WTC11 (cell line): ENCODE data around the gene ZNG1A. TPM values are rescaled to one million over a fixed set of nuclear protein-coding genes. Genes with fewer than 3 reads are reported as not detected.

Experiments used
- ATAC-seq: fragments of 200-7000 bp; cut with Tn5 transposase; 2 replicates; pipeline ENCODE4 v1.10.0; 2021; ENCODE audit warnings: mild to moderate bottlenecking, moderate library complexity
- CTCF ChIA-PET: fragments of 300-600 bp; sonication (Branson Sonifier 250); formaldehyde crosslinking; loops from one replicate; lab custom pipeline; 2021; ENCODE audit warnings: antibody characterized with exemption; lab: Charles Lee
- POLR2A ChIA-PET: fragments of 350-600 bp; sonication (Branson Sonifier 250); formaldehyde crosslinking; loops from one replicate; lab custom pipeline; 2021; ENCODE audit warnings: antibody characterized with exemption; lab: Charles Lee
- DNase-seq: peaks from one replicate; pipeline ENCODE4 v3.0.0; 2021; ENCODE audit warnings: low spot score
- H3K27ac Mint-ChIP-seq: 2 replicates; pipeline ENCODE4 v1.8.0; 2021; ENCODE audit warnings: mixed read lengths
- H3K27me3 Mint-ChIP-seq: 2 replicates; pipeline ENCODE4 v1.8.0; 2021; ENCODE audit warnings: low read depth, mild to moderate bottlenecking, moderate library complexity, mixed read lengths
- H3K36me3 Mint-ChIP-seq: 2 replicates; pipeline ENCODE4 v1.8.0; 2021; ENCODE audit warnings: mixed read lengths
- H3K4me1 Mint-ChIP-seq: 2 replicates; pipeline ENCODE4 v1.8.0; 2022; ENCODE audit warnings: mixed read lengths
- H3K4me3 Mint-ChIP-seq: 2 replicates; pipeline ENCODE4 v1.8.0; 2021; ENCODE audit warnings: mild to moderate bottlenecking, moderate library complexity, mixed read lengths
- H3K9me3 Mint-ChIP-seq: 2 replicates; pipeline ENCODE4 v1.8.0; 2021; ENCODE audit warnings: mixed read lengths
- GABPB1 ChIP-seq: sonication (generic); formaldehyde crosslinking; IDR thresholded peaks from 2 replicates; pipeline ENCODE4 v1.8.1; 2023; ENCODE audit warnings: mild to moderate bottlenecking, missing genetic modification reagents
- MYBL2 ChIP-seq: sonication (generic); formaldehyde crosslinking; IDR thresholded peaks from 2 replicates; pipeline ENCODE4 v1.8.1; 2023; ENCODE audit warnings: mild to moderate bottlenecking, moderate library complexity, missing genetic modification reagents
- NFE2L1 ChIP-seq: sonication (generic); formaldehyde crosslinking; IDR thresholded peaks from 2 replicates; pipeline ENCODE4 v1.8.1; 2023; ENCODE audit warnings: missing genetic modification reagents
- NR3C1 ChIP-seq: sonication (generic); formaldehyde crosslinking; conservative IDR thresholded peaks from 2 replicates; pipeline ENCODE4 v1.8.1; 2023; ENCODE audit warnings: low read depth, mild to moderate bottlenecking, missing genetic modification reagents
- OVOL2 ChIP-seq: fragments of 250-450 bp; sonication (Bioruptor Pico); IDR thresholded peaks from 2 replicates; pipeline ENCODE4 v1.9.0; 2021; ENCODE audit warnings: mild to moderate bottlenecking, borderline replicate concordance
- PRDM15 ChIP-seq: sonication (generic); formaldehyde crosslinking; IDR thresholded peaks from 2 replicates; pipeline ENCODE4 v1.8.0; 2022; ENCODE audit warnings: missing genetic modification reagents
- PRRX2 ChIP-seq: fragments of 250-450 bp; sonication (Bioruptor Pico); IDR thresholded peaks from 2 replicates; pipeline ENCODE4 v1.8.0; 2021; ENCODE audit warnings: mild to moderate bottlenecking
- RELA ChIP-seq: sonication (generic); formaldehyde crosslinking; IDR thresholded peaks from 2 replicates; pipeline ENCODE4 v1.8.1; 2022; ENCODE audit warnings: missing genetic modification reagents, mild to moderate bottlenecking, borderline replicate concordance
- SOX15 ChIP-seq: fragments of 250-450 bp; sonication (Bioruptor Pico); IDR thresholded peaks from 2 replicates; pipeline ENCODE4 v1.9.0; 2021; ENCODE audit warnings: mild to moderate bottlenecking
- TCF7 ChIP-seq: sonication (generic); formaldehyde crosslinking; IDR thresholded peaks from 2 replicates; pipeline ENCODE4 v1.8.0; 2022; ENCODE audit warnings: mild to moderate bottlenecking, low read depth, missing genetic modification reagents, moderate library complexity
- TEAD1 ChIP-seq: sonication (generic); formaldehyde crosslinking; IDR thresholded peaks from 2 replicates; pipeline ENCODE4 v1.8.0; 2022; ENCODE audit warnings: mild to moderate bottlenecking, missing genetic modification reagents
- TEAD4 ChIP-seq: sonication (generic); formaldehyde crosslinking; IDR thresholded peaks from 2 replicates; pipeline ENCODE4 v1.8.0; 2022; ENCODE audit warnings: mild to moderate bottlenecking, missing genetic modification reagents
- ZNF219 ChIP-seq: sonication (generic); formaldehyde crosslinking; IDR thresholded peaks from 2 replicates; pipeline ENCODE4 v1.8.0; 2023; ENCODE audit warnings: missing genetic modification reagents, mild to moderate bottlenecking, borderline replicate concordance
- ZNF425 ChIP-seq: fragments of 250-450 bp; sonication (Bioruptor Pico); conservative IDR thresholded peaks from 2 replicates; pipeline ENCODE4 v1.9.0; 2021; ENCODE audit warnings: mild to moderate bottlenecking
- total RNA-seq: library from RNA; stranded (reverse); gene quantifications from 3 replicates; pipeline ENCODE4 v1.2.3, GENCODE V29; 2021

The ZNG1A gene
- total RNA-seq, 1 experiment from 2014 or later, result 44.4 TPM

DNA sequence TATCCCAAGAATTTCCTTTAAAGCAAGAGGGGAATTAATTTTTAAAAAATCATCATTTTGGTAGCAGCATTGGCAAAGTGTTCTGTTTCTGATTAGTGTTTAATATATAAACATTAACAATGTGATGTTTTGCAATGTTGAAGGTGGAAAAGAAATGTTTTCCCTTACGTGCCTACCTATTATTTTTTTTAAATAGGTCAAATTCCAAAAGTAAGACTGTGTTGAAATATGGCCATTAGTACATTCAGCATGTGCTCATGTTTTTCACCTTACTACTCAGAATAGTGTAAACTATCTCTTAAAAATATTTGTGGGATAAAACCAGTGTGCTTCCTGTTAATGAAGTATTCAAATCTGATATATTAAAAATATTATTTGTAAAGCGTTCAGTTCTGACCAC, 39.1 kb upstream of the ZNG1A start:
- DNase-seq (no peak), ATAC-seq (no peak)
- Mint-ChIP-seq H3K9me3 (no peaks in the 10 kb centered on the region), H3K4me3 (no peak overlapping the region), H3K36me3 (no peaks in the 10 kb centered on the region), H3K27ac (no peak overlapping the region), H3K27me3 (peaks cover 31% of the 10 kb centered on the region), H3K4me1 (peaks cover 27% of the 10 kb centered on the region)
- POLR2A ChIA-PET, result no interaction called here
- TF ChIP-seq MYBL2 (CRISPR knock-in tag) (no peak), TEAD1 (no peak), NR3C1 (CRISPR knock-in tag) (no peak), NFE2L1 (CRISPR knock-in tag) (no peak), ZNF219 (CRISPR knock-in tag) (no peak), ZNF425 (CRISPR knock-in tag) (no peak), GABPB1 (CRISPR knock-in tag) (no peak)
- CTCF ChIA-PET, result no interaction called here

- peaks cover 19% of the 10 kb centered on the region for H3K4me1 Mint-ChIP-seq
- H3K4me3 Mint-ChIP-seq, result no peak overlapping the region
- ChIA-PET CTCF (no interaction called here), POLR2A (no interaction called here)
- no peaks in the 10 kb centered on the region for H3K36me3 Mint-ChIP-seq
- no peak overlapping the region for H3K27ac Mint-ChIP-seq
- TF ChIP-seq SOX15 (CRISPR knock-in tag), result no peak
- TF ChIP-seq PRRX2 (CRISPR knock-in tag), result no peak
- TF ChIP-seq TEAD4 (CRISPR knock-in tag), result no peak
- ATAC-seq (no peak), DNase-seq (no peak)
- peaks cover 31% of the 10 kb centered on the region for H3K27me3 Mint-ChIP-seq
- H3K9me3 Mint-ChIP-seq, result no peaks in the 10 kb centered on the region
These were observed 38.0 kb upstream of the ZNG1A start for GRCh38 chr9:216866-217265.

DNA sequence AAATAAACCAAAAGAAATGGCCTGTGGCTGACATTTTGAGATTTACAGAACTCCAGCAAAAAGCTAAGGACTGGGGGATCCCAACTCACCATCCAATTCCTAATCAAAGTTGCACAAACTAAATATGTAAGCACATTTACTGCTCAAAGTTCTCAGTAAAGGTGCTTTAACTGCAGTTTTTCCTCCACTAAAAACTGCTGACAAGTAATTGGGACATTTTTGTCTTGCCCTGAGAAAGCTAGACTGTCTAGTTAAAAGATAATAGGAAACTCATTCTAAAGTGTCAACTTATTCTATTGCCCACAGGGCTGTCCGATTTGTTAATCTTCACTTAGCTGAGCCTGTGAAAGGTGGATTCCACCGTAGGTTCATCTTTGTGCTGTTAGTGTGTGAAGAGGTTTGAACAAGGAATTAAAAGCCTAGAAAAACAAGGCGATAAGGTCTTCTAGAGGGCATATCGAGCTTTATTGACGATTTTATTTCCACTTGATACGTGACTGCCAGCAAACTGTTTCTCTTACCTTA, 36.8 kb upstream of the ZNG1A start:
- ATAC-seq (no peak), DNase-seq (no peak)

More for the DNA sequence above, 36.8 kb upstream of the ZNG1A start:
- no peaks in the 10 kb centered on the region for H3K9me3 Mint-ChIP-seq
- no peaks in the 10 kb centered on the region for H3K36me3 Mint-ChIP-seq
- no peak overlapping the region for H3K27ac Mint-ChIP-seq
- peaks cover 19% of the 10 kb centered on the region for H3K4me1 Mint-ChIP-seq
- CTCF ChIA-PET, result interaction anchor here (1.2 to 1.4 kb wide), 3 partner anchors 9 to 132 kb away, joined by 3 to 5 read pairs (median 4); no protein-coding TSS in a partner anchor
- POLR2A ChIA-PET, result interaction anchor here (1.3 kb wide), 1 partner anchor 9 kb away, joined by 4 read pairs; no protein-coding TSS in a partner anchor
- H3K27me3 Mint-ChIP-seq, result peaks cover 31% of the 10 kb centered on the region
- H3K4me3 Mint-ChIP-seq, result peak overlapping the region; percentile 74
- TF ChIP-seq PRDM15 (CRISPR knock-in tag), result no peak
- no peak for TF ChIP-seq OVOL2 (CRISPR knock-in tag)
- TF ChIP-seq TCF7 (CRISPR knock-in tag), result no peak
- no peak for TF ChIP-seq RELA (CRISPR knock-in tag)
- TF ChIP-seq, all 79 proteins: peak for 0
